SK-N-MC (cell line): Measurements from ENCODE around the gene GALNT7.

ENCODE experiments used
- DNase-seq: peaks from one replicate; pipeline ENCODE4 v3.0.0-alpha.2; 2011; ENCODE audit warnings: low read depth, low spot score
- H3K27ac ChIP-seq: fragments of 200-600 bp; sonication (generic); 2 replicates; pipeline ENCODE4 v1.5.1; 2016; ENCODE audit warnings: mixed run types
- H3K36me3 ChIP-seq: fragments of 200-600 bp; sonication (generic); 2 replicates; pipeline ENCODE4 v1.6.1; 2017; ENCODE audit warnings: antibody characterized with exemption, low read length, mixed read lengths; ENCODE audit not compliant: insufficient read depth
- H3K4me3 ChIP-seq: fragments of 200-600 bp; sonication (generic); 2 replicates; pipeline ENCODE4 v1.5.1; 2016
- H3K9ac ChIP-seq: fragments of 200-600 bp; sonication (generic); 2 replicates; pipeline ENCODE4 v1.8.0; 2017; ENCODE audit warnings: mixed run types, mixed read lengths; ENCODE audit not compliant: insufficient read length
- H3K9me3 ChIP-seq: fragments of 200-600 bp; sonication (generic); 2 replicates; pipeline ENCODE4 v1.6.1; 2017; ENCODE audit warnings: low read depth, mild to moderate bottlenecking, antibody characterized with exemption, low read length, moderate library complexity, mixed read lengths
- EZH2 ChIP-seq: fragments of 200-600 bp; sonication (generic); IDR thresholded peaks from one replicate; pipeline ENCODE4 v1.6.1; 2017; ENCODE audit warnings: antibody characterized with exemption
- FOXP2 ChIP-seq: optimal IDR thresholded peaks from 2 replicates; pipeline ENCODE3; 2011; ENCODE audit warnings: mild to moderate bottlenecking, moderate library complexity; ENCODE audit not compliant: insufficient read depth; ENCODE audit errors: extremely low read length, control extremely low read depth
- POLR2AphosphoS5 ChIP-seq: IDR thresholded peaks from 2 replicates; pipeline ENCODE4 v1.6.1; 2012; ENCODE audit warnings: mild to moderate bottlenecking, low read depth, low read length, borderline replicate concordance

The GALNT7 gene

GRCh38 chr4:173293663-173294062, 125.1 kb downstream of the GALNT7 start:
- Histone ChIP-seq H3K9me3 (no peaks in the 10 kb centered on the region), H3K9ac (no peak overlapping the region), H3K4me3 (no peak overlapping the region), H3K36me3 (no peaks in the 10 kb centered on the region), H3K27ac (no peak overlapping the region)
- TF ChIP-seq EZH2: no peak
- no peak for TF ChIP-seq FOXP2
- no peak for TF ChIP-seq POLR2AphosphoS5
- DNase-seq: no peak

- Histone ChIP-seq H3K4me3 (no peak overlapping the region), H3K9ac (no peak overlapping the region), H3K27ac (no peak overlapping the region), H3K9me3 (no peaks in the 10 kb centered on the region), H3K36me3 (no peaks in the 10 kb centered on the region)
- no peak for DNase-seq
- TF ChIP-seq FOXP2: no peak
- no peak for TF ChIP-seq EZH2
- no peak for TF ChIP-seq POLR2AphosphoS5
Observed at GRCh38 chr4:173294444-173294843, 125.8 kb downstream of the GALNT7 start.

- peak; percentile 58 for DNase-seq
- H3K9ac ChIP-seq: peak overlapping the region; percentile 46
- H3K4me3 ChIP-seq: peak overlapping the region; percentile 31
- no peak for TF ChIP-seq FOXP2
- no peak for TF ChIP-seq EZH2
- no peak; the same call in 1 of the 2 replicates for TF ChIP-seq POLR2AphosphoS5
- H3K27ac ChIP-seq: peak overlapping the region; percentile 79
- H3K36me3 ChIP-seq: peaks cover 27% of the 10 kb centered on the region
- peaks cover 13% of the 10 kb centered on the region; the same call in 1 of the 2 replicates for H3K9me3 ChIP-seq
Observed at GRCh38 chr4:173301518-173302201, 133.0 kb downstream of the GALNT7 start.

GRCh38 chr4:173307778-173308177, 139.2 kb downstream of the GALNT7 start:
- no peak overlapping the region for H3K9ac ChIP-seq
- H3K4me3 ChIP-seq: no peak overlapping the region
- H3K36me3 ChIP-seq: peaks cover 53% of the 10 kb centered on the region
- no peak for DNase-seq
- peaks cover 13% of the 10 kb centered on the region; the same call in 1 of the 2 replicates for H3K9me3 ChIP-seq
- no peak overlapping the region for H3K27ac ChIP-seq
- TF ChIP-seq POLR2AphosphoS5 (no peak), EZH2 (no peak), FOXP2 (no peak)

- DNase-seq: no peak
- no peak overlapping the region for H3K4me3 ChIP-seq
- H3K27ac ChIP-seq: no peak overlapping the region
- H3K36me3 ChIP-seq: peaks cover 46% of the 10 kb centered on the region
- peaks cover 1% of the 10 kb centered on the region; the same call in 1 of the 2 replicates for H3K9me3 ChIP-seq
- H3K9ac ChIP-seq: no peak overlapping the region
- no peak for TF ChIP-seq POLR2AphosphoS5
- no peak for TF ChIP-seq FOXP2
Observed at GRCh38 chr4:173311368-173311767, 142.8 kb downstream of the GALNT7 start.

GRCh38 chr4:173314715-173315114, 146.1 kb downstream of the GALNT7 start:
- Histone ChIP-seq H3K36me3 (peaks cover 44% of the 10 kb centered on the region), H3K9ac (no peak overlapping the region), H3K27ac (no peak overlapping the region), H3K4me3 (no peak overlapping the region), H3K9me3 (no peaks in the 10 kb centered on the region)
- TF ChIP-seq FOXP2 (no peak), POLR2AphosphoS5 (no peak), EZH2 (no peak)
- no peak for DNase-seq

GRCh38 chr4:173316060-173316459, 147.4 kb downstream of the GALNT7 start:
- no peak for TF ChIP-seq EZH2
- TF ChIP-seq FOXP2: no peak

GRCh38 chr4:173317004-173317403, 148.4 kb downstream of the GALNT7 start:
- Histone ChIP-seq H3K36me3 (peaks cover 39% of the 10 kb centered on the region), H3K27ac (peak overlapping the region; percentile 7; the same call in 1 of the 2 replicates), H3K9me3 (no peaks in the 10 kb centered on the region), H3K4me3 (no peak overlapping the region), H3K9ac (no peak overlapping the region)
- TF ChIP-seq POLR2AphosphoS5: no peak
- TF ChIP-seq EZH2: no peak
- no peak for TF ChIP-seq FOXP2
- no peak for DNase-seq

More at GRCh38 chr4:173316060-173316459, 147.4 kb downstream of the GALNT7 start:
- no peak overlapping the region for H3K9ac ChIP-seq
- H3K9me3 ChIP-seq: no peaks in the 10 kb centered on the region
- H3K36me3 ChIP-seq: peaks cover 39% of the 10 kb centered on the region
- no peak overlapping the region for H3K4me3 ChIP-seq
- no peak for DNase-seq
- no peak overlapping the region for H3K27ac ChIP-seq
